Measurements from ENCODE around the gene HTR3D. TPM values are rescaled to one million over a fixed set of nuclear protein-coding genes. Genes with fewer than 3 reads are reported as not detected.
"Not testable (repeated sequence)": the region's sequence is repeated elsewhere in the genome, so short reads cannot be mapped to it uniquely, and the experiment has no call there.

The HTR3D gene
- total RNA-seq, 4 donors from 2014 or later, result not detected

GRCh38 chr3:184018424-184018973 lies 13.0 kb upstream of the HTR3D start:
- intact Hi-C loops (cut with DNase I; ENCODE audit: low total_unique reads), result loop anchor here (5.0 kb wide), 2 partner anchors 106 to 121 kb away; no protein-coding TSS in a partner anchor
- TF ChIP-seq POLR2A (IDR thresholded peaks at IDR 0.05) (no peak), CTCF (IDR thresholded peaks at IDR 0.05) (no peak)
- no peak for DNase-seq (ENCODE audit: low spot score in 2 of 2)
- no peak overlapping the region for H3K4me3 ChIP-seq (ENCODE audit: low read depth, poor library complexity, severe bottlenecking)
- 84 to 90% methylated on average over 21 of the region's 21 CpGs for whole genome bisulfite sequencing, 2 donors

- intact Hi-C loops (cut with DNase I; ENCODE audit: low total_unique reads), result no loop called here
These were observed 9.2 kb upstream of the HTR3D start for GRCh38 chr3:184022323-184022722.

GRCh38 chr3:184025256-184025655 lies 6.3 kb upstream of the HTR3D start:
- intact Hi-C loops (cut with DNase I; ENCODE audit: low total_unique reads); H3K4me3 ChIP-seq (ENCODE audit: low read depth, poor library complexity, severe bottlenecking); DNase-seq (ENCODE audit: low spot score in 2 of 2): not testable (repeated sequence)
- 76% methylated on average over 5 of the region's 5 CpGs for WGBS, 2 donors

More at GRCh38 chr3:184022323-184022722, 9.2 kb upstream of the HTR3D start:
- TF ChIP-seq POLR2A (IDR thresholded peaks at IDR 0.05), result no peak
- TF ChIP-seq CTCF (IDR thresholded peaks at IDR 0.05), result no peak
- no peak overlapping the region for H3K4me3 ChIP-seq (ENCODE audit: low read depth, poor library complexity, severe bottlenecking)
- no peak for DNase-seq (ENCODE audit: low spot score in 2 of 2)
- WGBS, 2 donors, result 49 to 52% methylated on average over 7 of the region's 7 CpGs

GRCh38 chr3:184028275-184028890 lies 3.2 kb upstream of the HTR3D start:
- DNase-seq (ENCODE audit: low spot score in 2 of 2); intact Hi-C loops (cut with DNase I; ENCODE audit: low total_unique reads): not testable (repeated sequence)

GRCh38 chr3:184029443-184029842 lies 2.1 kb upstream of the HTR3D start:
- TF ChIP-seq POLR2A (IDR thresholded peaks at IDR 0.05) (no peak), CTCF (IDR thresholded peaks at IDR 0.05) (no peak)
- 71 to 78% methylated on average over 2 of the region's 2 CpGs for WGBS, 2 donors
- no peak overlapping the region for H3K4me3 ChIP-seq (ENCODE audit: low read depth, poor library complexity, severe bottlenecking)
- no peak for DNase-seq (ENCODE audit: low spot score in 2 of 2)
- intact Hi-C loops (cut with DNase I; ENCODE audit: low total_unique reads), result no loop called here

More at GRCh38 chr3:184028275-184028890, 3.2 kb upstream of the HTR3D start:
- 69 to 84% methylated on average over 1 of the region's 1 CpG for WGBS, 2 donors
- not testable (repeated sequence) for H3K4me3 ChIP-seq (ENCODE audit: low read depth, poor library complexity, severe bottlenecking)

- TF ChIP-seq CTCF (IDR thresholded peaks at IDR 0.05), result no peak
- TF ChIP-seq POLR2A (IDR thresholded peaks at IDR 0.05), result no peak
- DNase-seq (ENCODE audit: low spot score in 2 of 2), result no peak
- WGBS, 2 donors, result 69 to 86% methylated on average over 3 of the region's 3 CpGs
- H3K4me3 ChIP-seq (ENCODE audit: low read depth, poor library complexity, severe bottlenecking), result no peak overlapping the region
- intact Hi-C loops (cut with DNase I; ENCODE audit: low total_unique reads), result no loop called here
These were observed 1.0 kb upstream of the HTR3D start for GRCh38 chr3:184030536-184030935.

- DNase-seq (ENCODE audit: low spot score in 2 of 2), result no peak
- no peak overlapping the region for H3K4me3 ChIP-seq (ENCODE audit: low read depth, poor library complexity, severe bottlenecking)
- 64 to 72% methylated on average over 7 of the region's 7 CpGs for WGBS, 2 donors
- TF ChIP-seq CTCF (IDR thresholded peaks at IDR 0.05) (no peak), POLR2A (IDR thresholded peaks at IDR 0.05) (no peak)
- intact Hi-C loops (cut with DNase I; ENCODE audit: low total_unique reads), result no loop called here
These were observed 6.3 kb downstream of the HTR3D start for GRCh38 chr3:184037816-184038215.

- intact Hi-C loops (cut with DNase I; ENCODE audit: low total_unique reads); H3K4me3 ChIP-seq (ENCODE audit: low read depth, poor library complexity, severe bottlenecking); DNase-seq (ENCODE audit: low spot score in 2 of 2): not testable (repeated sequence)
- WGBS, 2 donors, result 77 to 85% methylated on average over 9 of the region's 9 CpGs
These were observed 6.8 kb downstream of the HTR3D start for GRCh38 chr3:184038307-184038706.
